DND-41 (cell line): ENCODE measurements around the gene HRC.
"Not testable (repeated sequence)": the region's sequence is repeated elsewhere in the genome, so short reads cannot be mapped to it uniquely, and the experiment has no call there.

Experiments used
- ATAC-seq: fragments of 200-7000 bp; cut with Tn5 transposase; 3 replicates; pipeline ENCODE4 v1.9.1; 2021; ENCODE audit warnings: low read depth; ENCODE audit not compliant: insufficient read depth
- DNase-seq: peaks from one replicate; pipeline ENCODE4 v3.0.0-alpha.2; 2020
- H2AFZ ChIP-seq: 2 replicates; pipeline ENCODE4 v1.6.0; 2012; ENCODE audit warnings: low read depth, low read length
- H3K27ac ChIP-seq: 2 replicates; pipeline ENCODE4 v1.5.1; 2012; ENCODE audit warnings: low read length, inconsistent platforms
- H3K27me3 ChIP-seq: fragments of 200-600 bp; sonication (generic); 2 replicates; pipeline ENCODE4 v1.6.0; 2012; ENCODE audit warnings: low read length, mild to moderate bottlenecking, inconsistent platforms; ENCODE audit not compliant: insufficient read depth, poor library complexity
- H3K36me3 ChIP-seq: 2 replicates; pipeline ENCODE4 v1.5.1; 2012; ENCODE audit warnings: low read length, inconsistent platforms; ENCODE audit not compliant: insufficient read depth
- H3K4me1 ChIP-seq: 2 replicates; pipeline ENCODE4 v1.5.1; 2012; ENCODE audit warnings: mild to moderate bottlenecking, low read length; ENCODE audit not compliant: insufficient read depth
- H3K4me2 ChIP-seq: 2 replicates; pipeline ENCODE4 v1.6.0; 2012; ENCODE audit warnings: mild to moderate bottlenecking, moderate library complexity, low read length, inconsistent platforms; ENCODE audit not compliant: insufficient read depth
- H3K4me3 ChIP-seq, 2 experiments: fragments of 200-600 bp in 1 of 2; shearing (Covaris generic) in 1 of 2; 2 replicates each; pipeline ENCODE4 v1.5.1; 2012 to 2016; ENCODE audit warnings: inconsistent platforms in 2 of 2, low read length in 2 of 2, mild to moderate bottlenecking in 2 of 2, low read depth in 1 of 2, moderate library complexity in 1 of 2
- H3K79me2 ChIP-seq: 2 replicates; pipeline ENCODE4 v1.6.0; 2012; ENCODE audit warnings: low read length, inconsistent platforms; ENCODE audit not compliant: insufficient read depth
- H3K9ac ChIP-seq: 2 replicates; pipeline ENCODE4 v1.6.0; 2012; ENCODE audit warnings: low read depth, mild to moderate bottlenecking, inconsistent platforms, low read length, moderate library complexity
- H3K9me3 ChIP-seq: 2 replicates; pipeline ENCODE4 v1.5.1; 2012; ENCODE audit warnings: low read length, moderate library complexity, mild to moderate bottlenecking, inconsistent platforms; ENCODE audit not compliant: insufficient read depth, severe bottlenecking
- H4K20me1 ChIP-seq: 2 replicates; pipeline ENCODE4 v1.6.0; 2012; ENCODE audit warnings: low read length; ENCODE audit not compliant: insufficient read depth
- EZH2 ChIP-seq: IDR thresholded peaks from 3 replicates; pipeline ENCODE4 v1.6.1; 2012; ENCODE audit warnings: borderline replicate concordance, low read depth, mild to moderate bottlenecking, moderate library complexity, low read length, inconsistent platforms; ENCODE audit not compliant: severe bottlenecking
- TF ChIP-seq, protein P1 (sequence below): IDR thresholded peaks from 2 replicates; pipeline ENCODE4 v1.5.1; 2012; ENCODE audit warnings: borderline replicate concordance, low read length, moderate library complexity, mild to moderate bottlenecking; ENCODE audit not compliant: poor library complexity, severe bottlenecking; ENCODE audit errors: extremely low read depth

The HRC gene

DNA sequence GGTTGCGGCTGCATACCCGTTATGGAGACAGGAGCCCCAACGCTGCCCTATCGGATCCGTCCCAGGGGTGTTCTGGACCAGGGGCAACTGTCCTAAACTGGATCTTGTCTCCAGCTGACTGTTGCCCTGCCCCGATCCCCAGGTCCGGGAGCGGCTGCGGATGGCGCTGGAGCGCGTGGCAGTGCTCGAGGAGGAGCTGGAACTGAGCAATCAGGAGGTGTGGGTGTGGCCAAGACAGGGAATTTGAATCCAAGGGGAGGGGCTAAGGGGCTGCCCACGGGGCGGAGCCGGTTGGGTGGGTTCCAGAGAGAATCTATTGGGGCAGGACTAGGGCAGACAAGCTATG, 26.0 kb downstream of the HRC start:
- H3K27ac ChIP-seq: peak overlapping the region; percentile 89
- no peak for TF ChIP-seq EZH2
- TF ChIP-seq, protein P1, sequence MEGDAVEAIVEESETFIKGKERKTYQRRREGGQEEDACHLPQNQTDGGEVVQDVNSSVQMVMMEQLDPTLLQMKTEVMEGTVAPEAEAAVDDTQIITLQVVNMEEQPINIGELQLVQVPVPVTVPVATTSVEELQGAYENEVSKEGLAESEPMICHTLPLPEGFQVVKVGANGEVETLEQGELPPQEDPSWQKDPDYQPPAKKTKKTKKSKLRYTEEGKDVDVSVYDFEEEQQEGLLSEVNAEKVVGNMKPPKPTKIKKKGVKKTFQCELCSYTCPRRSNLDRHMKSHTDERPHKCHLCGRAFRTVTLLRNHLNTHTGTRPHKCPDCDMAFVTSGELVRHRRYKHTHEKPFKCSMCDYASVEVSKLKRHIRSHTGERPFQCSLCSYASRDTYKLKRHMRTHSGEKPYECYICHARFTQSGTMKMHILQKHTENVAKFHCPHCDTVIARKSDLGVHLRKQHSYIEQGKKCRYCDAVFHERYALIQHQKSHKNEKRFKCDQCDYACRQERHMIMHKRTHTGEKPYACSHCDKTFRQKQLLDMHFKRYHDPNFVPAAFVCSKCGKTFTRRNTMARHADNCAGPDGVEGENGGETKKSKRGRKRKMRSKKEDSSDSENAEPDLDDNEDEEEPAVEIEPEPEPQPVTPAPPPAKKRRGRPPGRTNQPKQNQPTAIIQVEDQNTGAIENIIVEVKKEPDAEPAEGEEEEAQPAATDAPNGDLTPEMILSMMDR: no peak
- H4K20me1 ChIP-seq: 0 out of 2 replicates have a peak, but pooled peaks cover under 1% of the 10 kb centered on the region
- peaks cover 10% of the 10 kb centered on the region for H3K79me2 ChIP-seq
- H3K4me1 ChIP-seq: peaks cover 22% of the 10 kb centered on the region
- peak overlapping the region; percentile 47; the same call in 1 of the 2 replicates for H3K9ac ChIP-seq
- no peaks in the 10 kb centered on the region for H3K27me3 ChIP-seq
- peak overlapping the region; percentile 96 for H3K4me2 ChIP-seq
- no peaks in the 10 kb centered on the region for H3K9me3 ChIP-seq
- peak overlapping the region in 1 of 2 experiments; percentile 80; a peak in 2 of 4 replicates for H3K4me3 ChIP-seq
- ATAC-seq: no peak
- H2AFZ ChIP-seq: no peak overlapping the region
- peaks cover 22% of the 10 kb centered on the region for H3K36me3 ChIP-seq
- no peak for DNase-seq

DNA sequence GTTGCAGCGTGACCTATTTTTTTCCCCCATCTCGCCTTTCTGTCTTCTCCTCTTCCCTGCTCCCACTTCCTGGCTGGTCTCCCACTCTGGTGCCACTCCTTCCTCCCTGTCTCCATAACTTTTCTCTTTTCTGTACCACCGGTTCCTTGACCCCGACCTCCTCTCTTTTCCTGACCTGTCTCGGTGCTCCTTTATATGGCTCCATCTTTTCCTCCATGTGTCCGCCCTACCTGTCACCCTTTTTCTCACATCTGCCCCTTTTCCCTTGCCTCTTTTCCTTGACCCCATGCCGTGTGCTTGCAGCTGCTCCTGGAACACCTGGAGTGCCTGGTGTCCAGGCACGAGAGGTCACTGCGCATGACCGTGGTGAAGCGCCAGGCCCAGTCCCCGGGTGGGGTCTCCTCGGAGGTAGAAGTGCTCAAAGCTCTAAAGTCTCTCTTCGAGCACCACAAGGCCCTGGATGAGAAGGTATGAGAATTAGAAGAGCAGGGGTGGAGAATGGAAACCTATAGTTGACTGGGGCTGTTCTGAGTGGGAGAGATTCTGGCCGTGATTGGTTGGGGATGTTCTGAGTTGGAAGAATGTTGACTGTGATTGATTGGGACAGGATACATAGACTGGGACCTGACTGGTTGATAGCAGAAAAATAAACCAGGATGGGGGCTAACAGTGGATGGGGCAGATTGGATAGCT, 26.5 kb downstream of the HRC start:
- no peak for DNase-seq
- Histone ChIP-seq H3K4me2 (peak overlapping the region; percentile 96), H3K9me3 (no peaks in the 10 kb centered on the region), H3K36me3 (peaks cover 17% of the 10 kb centered on the region), H3K4me3 (peak overlapping the region; percentile 22 to 80; a peak in 3 of 4 replicates), H3K4me1 (peaks cover 22% of the 10 kb centered on the region), H3K79me2 (peaks cover 10% of the 10 kb centered on the region), H3K9ac (peak overlapping the region; percentile 47), H4K20me1 (no peaks in the 10 kb centered on the region), H3K27ac (peak overlapping the region; percentile 89), H2AFZ (peak overlapping the region; percentile 99), H3K27me3 (no peaks in the 10 kb centered on the region)
- TF ChIP-seq, protein P1: no peak
- no peak for TF ChIP-seq EZH2
- ATAC-seq: no peak

DNA sequence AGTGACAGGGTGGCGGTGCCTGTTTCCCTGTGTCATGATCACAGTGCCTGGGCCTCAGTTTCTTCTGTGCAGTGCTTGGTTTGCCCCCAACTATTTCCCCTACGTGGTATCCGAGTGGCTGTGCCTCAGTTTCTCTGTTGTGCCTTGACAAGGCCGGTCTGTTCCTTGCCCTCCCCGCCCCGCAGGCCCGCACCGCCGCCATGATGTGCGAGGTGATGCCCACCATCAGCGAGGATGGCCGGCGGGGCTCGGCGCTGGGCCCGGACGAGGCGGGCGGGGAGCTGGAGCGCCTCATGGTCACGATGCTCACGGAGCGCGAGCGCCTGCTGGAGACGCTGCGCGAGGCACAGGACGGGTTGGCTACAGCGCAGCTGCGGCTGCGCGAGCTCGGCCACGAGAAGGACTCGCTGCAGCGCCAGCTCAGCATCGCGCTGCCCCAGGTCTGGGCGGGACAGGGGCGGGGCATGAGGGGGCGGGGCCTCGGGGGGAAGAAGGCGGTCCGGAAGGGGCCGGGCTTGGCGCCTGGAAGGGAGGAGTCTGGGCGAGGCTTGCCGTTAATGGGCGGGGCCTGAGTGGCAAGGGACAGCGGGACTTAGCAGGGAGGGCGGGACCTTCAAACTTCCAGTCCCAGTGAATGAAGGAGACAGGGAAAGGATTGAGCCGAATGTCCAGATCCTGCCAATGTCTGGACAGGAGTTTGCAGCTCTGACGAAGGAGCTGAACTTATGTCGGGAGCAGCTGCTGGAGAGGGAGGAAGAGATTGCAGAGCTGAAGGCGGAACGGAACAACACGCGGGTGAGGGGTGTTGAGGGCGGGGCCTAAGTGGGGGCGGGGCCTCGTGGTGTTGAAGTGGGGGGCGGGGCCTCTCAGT, 27.3 kb downstream of the HRC start:
- Histone ChIP-seq H4K20me1 (no peaks in the 10 kb centered on the region), H3K9me3 (no peaks in the 10 kb centered on the region), H3K27ac (peak overlapping the region; percentile 89), H2AFZ (peak overlapping the region; percentile 99), H3K27me3 (no peaks in the 10 kb centered on the region), H3K4me3 (peak overlapping the region; percentile 22 to 80; a peak in 3 of 4 replicates), H3K4me1 (peaks cover 22% of the 10 kb centered on the region), H3K4me2 (peak overlapping the region; percentile 96), H3K36me3 (peaks cover 14% of the 10 kb centered on the region), H3K9ac (peak overlapping the region; percentile 47), H3K79me2 (peaks cover 10% of the 10 kb centered on the region)
- peak; percentile 96 for DNase-seq
- TF ChIP-seq EZH2: no peak
- TF ChIP-seq, protein P1: peak; percentile 39
- ATAC-seq: peak; percentile 95

DNA sequence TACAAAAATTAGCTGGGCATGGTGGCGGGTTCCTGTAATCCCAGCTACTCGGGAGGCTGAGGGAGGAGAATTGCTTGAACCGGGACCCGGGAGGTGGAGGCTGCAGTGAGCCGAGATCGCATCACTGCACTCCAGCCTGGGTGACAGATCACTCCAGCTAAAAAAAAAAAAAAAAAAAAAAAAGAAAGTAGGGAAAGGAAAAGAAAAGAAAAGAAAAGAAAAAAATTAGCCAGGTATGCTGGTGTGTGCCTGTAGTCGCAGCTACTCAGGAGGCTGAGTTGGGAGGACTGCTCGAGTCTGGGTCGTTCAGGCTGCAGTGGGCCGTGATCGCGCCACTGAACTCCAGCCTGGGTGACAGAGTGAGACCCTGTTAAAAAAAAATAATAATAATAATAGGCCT, 28.0 kb downstream of the HRC start:
- H3K9me3 ChIP-seq, DNase-seq, H3K79me2 ChIP-seq, H4K20me1 ChIP-seq, H3K27me3 ChIP-seq, H3K27ac ChIP-seq, H3K36me3 ChIP-seq, ATAC-seq: not testable (repeated sequence)
- Histone ChIP-seq H3K4me1 (peaks cover 22% of the 10 kb centered on the region), H3K4me3 (peak overlapping the region in 1 of 2 experiments; percentile 45; a peak in 1 of 4 replicates), H2AFZ (peak overlapping the region; percentile 73; the same call in 1 of the 2 replicates), H3K9ac (peak overlapping the region; percentile 47), H3K4me2 (peak overlapping the region; percentile 96)
